GM12875 (cell line): ENCODE measurements around the gene LGALS7B.
"Not testable (repeated sequence)": the region's sequence is repeated elsewhere in the genome, so short reads cannot be mapped to it uniquely, and the experiment has no call there.

Source experiments
- H3K4me3 ChIP-seq: one replicate; pipeline ENCODE4 v1.5.1; 2011; ENCODE audit warnings: low read depth, low read length, control low read depth
- TF ChIP-seq, protein P1 (sequence below): IDR thresholded peaks from 2 replicates; pipeline ENCODE4 v1.5.1; 2011; ENCODE audit warnings: low read depth, mild to moderate bottlenecking, control low read depth, inconsistent platforms, low read length, moderate library complexity, borderline replicate concordance; ENCODE audit not compliant: insufficient read depth

LGALS7B gene

DNA sequence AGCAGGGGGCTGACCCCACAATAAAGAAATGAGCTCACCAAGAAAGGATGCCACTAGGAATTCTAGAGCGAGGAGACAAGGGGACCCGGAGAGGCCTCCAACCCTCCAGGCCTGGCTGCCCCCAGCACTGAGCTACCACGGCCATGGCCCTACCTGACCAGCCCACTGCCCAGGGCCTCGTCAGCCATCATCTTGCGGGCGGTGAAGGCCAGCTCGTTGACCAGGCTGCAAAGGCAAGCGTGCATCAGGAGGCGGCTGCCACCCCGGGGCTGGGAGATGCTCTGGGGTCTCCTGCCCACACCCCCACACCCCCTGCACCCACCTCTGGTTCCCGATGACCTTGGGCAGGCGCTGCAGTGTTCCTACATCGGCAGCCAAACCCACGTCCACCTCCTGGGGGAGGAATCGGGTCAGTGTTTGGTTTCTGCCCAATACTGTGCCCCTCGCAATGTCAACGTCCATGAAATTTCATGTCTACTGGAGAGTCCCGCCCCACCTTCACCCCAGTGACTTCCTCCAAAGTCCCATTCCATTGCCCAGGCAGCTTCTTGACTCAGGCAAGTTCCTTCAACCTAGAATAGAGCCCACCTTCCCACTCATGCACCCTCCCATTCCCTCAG, 27.2 kb downstream of the LGALS7B start:
- TF ChIP-seq, protein P1, sequence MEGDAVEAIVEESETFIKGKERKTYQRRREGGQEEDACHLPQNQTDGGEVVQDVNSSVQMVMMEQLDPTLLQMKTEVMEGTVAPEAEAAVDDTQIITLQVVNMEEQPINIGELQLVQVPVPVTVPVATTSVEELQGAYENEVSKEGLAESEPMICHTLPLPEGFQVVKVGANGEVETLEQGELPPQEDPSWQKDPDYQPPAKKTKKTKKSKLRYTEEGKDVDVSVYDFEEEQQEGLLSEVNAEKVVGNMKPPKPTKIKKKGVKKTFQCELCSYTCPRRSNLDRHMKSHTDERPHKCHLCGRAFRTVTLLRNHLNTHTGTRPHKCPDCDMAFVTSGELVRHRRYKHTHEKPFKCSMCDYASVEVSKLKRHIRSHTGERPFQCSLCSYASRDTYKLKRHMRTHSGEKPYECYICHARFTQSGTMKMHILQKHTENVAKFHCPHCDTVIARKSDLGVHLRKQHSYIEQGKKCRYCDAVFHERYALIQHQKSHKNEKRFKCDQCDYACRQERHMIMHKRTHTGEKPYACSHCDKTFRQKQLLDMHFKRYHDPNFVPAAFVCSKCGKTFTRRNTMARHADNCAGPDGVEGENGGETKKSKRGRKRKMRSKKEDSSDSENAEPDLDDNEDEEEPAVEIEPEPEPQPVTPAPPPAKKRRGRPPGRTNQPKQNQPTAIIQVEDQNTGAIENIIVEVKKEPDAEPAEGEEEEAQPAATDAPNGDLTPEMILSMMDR: no peak
- H3K4me3 ChIP-seq: no peak overlapping the region

DNA sequence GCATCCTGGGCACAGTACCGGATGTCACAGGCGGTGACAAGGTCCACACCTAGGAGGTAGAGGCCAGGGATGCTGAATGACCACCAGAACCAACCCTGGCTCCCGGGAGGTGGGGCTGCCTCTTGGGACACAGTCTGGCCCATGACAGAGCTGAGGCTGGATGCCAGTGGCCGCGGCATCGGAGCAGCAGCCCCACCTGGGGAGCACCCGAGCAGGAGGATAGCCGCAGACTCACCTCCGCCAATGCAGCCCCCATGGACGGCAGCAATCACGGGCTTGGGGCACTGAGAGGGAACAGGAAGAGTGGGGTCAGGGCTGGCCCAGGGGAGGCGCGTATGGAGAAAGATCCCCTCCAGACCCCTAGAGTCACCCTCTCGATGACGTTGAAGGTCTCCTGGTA, 28.1 kb downstream of the LGALS7B start:
- H3K4me3 ChIP-seq: no peak overlapping the region
- TF ChIP-seq, protein P1: no peak

DNA sequence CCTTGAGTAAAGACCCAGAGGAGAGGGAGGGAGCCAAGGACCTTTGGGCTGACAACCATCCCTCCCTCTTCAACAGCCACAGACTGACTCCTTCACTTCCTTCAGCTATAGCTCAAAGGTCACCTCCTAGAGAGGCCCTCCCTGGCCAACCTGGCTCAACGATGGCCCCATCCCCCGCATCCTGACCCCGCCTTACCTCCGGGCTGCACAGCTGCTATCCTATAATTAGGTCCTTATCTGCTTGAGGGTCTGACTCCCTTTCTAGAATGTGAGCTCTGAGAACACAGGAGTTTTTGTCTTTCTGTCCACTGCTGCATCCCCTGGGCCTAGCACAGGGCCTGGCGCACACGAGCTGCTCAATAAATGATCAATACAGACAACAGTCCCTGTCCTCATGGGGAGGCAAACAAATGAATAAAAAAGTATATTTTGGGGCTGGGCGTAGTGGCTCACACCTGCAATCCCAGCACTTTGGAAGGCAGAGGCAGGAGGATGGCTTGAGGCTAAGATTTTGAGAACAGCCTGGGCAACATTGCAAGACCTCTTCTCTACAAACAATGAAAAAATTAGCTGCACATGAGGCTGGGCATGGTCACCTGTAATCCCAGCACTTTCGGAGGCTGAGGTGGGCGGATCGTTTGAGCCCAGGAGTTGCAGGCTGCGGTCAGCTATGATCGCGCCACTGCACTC, 30.4 kb downstream of the LGALS7B start:
- no peak overlapping the region for H3K4me3 ChIP-seq
- TF ChIP-seq, protein P1: no peak

DNA sequence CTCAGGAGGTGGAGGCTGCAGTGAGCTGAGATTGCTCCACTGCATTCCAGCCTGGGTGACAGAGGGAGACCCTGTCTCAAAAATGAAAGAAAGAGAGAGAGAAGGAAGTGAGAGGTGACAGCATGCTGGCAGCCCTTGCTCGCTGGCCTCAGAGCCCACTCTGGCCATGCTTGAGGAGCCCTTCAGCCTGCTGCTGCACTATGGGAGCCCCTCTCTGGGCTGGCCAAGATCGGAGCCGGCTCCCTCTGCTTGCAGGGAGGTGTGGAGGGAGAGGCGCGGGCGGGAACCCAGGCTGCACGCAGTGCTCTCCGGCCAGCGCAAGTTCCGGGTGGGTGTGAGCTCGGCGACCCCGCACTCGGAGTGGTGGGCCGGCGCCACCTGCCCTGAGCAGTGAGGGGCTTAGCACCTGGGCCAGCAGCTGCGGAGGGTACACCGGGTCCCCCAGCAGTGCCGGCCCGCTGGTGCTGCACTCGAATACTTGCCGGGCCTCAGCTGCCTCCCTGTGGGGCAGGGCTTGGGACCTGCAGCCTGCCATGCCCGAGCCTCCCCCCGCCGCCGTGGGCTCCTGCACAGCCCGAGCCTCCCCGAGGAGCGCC, 32.3 kb downstream of the LGALS7B start:
- H3K4me3 ChIP-seq: not testable (repeated sequence)

DNA sequence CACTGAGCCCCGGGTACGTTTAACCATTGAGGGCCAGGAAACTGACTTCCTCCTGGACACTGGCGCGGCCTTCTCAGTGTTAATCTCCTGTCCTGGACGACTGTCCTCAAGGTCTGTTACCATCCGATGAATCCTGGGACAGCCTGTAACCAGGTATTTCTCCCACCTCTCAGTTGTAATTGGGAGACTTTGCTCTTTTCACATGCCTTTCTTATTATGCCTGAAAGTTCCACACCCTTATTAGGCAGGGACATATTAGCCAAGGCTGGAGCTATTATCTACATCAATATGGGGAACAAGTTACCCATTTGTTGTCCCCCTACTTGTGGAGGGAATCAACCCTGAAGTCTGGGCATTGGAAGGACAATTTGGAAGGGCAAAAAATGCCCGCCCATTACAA, 36.9 kb downstream of the LGALS7B start:
- H3K4me3 ChIP-seq: not testable (repeated sequence)

DNA sequence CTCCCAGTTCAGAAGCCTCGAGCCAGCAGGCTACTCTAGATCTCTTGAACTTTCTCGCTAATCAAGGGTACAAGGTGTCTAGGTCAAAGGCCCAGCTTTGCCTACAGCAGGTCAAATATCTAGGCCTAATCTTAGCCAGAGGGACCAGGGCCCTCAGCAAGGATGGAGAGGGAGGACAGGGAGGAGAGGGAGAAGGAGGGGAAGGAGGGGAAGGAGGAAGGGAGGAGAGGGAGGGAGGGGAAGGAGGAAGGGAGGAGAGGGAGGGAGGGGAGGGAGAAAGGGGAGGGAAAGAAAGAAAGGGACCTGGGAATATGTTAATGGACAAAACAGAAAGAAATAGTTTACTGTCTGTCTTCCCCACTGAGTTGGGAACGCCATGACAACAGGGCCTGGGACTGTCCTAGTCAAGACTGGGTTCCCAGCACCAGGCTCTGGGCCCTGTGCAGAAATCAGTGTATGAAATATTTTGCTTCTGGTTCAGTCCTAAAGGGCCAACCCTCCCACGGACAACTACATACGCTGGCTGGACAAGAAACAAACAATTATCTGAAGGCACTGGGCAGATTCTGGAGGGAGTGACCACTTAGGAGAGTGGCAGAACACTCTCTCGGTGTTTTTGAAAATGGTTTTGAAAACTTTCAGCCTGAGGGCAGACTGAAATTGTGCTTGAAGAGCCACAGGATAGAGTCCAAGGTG, 38.0 kb downstream of the LGALS7B start:
- TF ChIP-seq, protein P1: no peak
- H3K4me3 ChIP-seq: no peak overlapping the region

DNA sequence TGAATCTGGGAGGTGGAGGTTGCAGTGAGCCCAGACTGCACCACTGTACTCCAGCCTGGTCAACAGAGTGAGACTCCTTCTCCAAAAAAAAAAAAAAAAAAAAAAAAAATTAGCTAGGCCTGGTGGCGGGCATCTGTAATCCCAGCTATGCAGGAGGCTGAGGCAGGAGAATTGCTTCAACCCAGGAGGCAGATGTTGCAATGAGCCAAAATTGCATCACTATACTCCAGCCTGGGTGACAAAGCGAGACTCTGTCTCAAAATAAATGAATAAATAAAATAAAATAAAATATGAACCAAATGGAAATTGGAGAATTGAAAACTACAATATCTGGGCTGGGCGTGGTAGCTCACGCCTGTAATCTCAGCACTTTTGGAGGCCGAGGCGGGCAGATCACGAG, 40.2 kb downstream of the LGALS7B start:
- H3K4me3 ChIP-seq: not testable (repeated sequence)

DNA sequence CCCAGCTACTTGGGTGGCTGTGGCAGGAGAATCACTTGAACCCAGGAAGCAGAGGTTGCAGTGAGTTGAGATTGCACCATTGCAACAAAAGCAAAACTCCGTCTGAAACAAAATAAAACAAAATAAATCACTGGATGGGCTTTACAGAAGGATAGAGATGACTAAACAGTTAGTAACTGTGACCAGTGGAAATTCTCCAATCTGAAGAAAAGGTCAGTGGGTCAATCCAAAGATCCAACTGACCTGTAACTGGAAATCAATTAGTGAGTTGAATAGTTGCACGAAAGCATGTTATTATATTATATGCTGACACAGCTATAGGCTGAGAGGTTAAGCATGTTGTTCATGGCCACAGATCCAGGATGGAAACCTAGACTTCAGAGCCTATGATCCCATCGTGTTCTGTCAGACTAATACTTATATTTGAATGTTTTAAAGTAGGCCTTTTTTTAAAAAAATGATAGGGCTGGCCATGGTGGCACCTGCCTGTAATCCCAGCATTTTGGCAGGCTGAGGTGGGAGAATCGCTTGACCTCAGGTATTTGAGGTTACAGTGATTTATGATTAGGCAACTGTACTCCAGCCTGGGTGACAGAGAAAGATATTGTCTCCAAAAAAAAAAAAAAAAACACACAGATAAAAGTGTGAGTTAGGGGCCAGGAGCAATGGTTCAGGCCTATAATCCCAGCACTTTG, 41.2 kb downstream of the LGALS7B start:
- H3K4me3 ChIP-seq: no peak overlapping the region
- TF ChIP-seq, protein P1: no peak
